IMR-90 (cell line): Measurements from ENCODE around the gene CDHR3.
"Not testable (repeated sequence)": the region's sequence is repeated elsewhere in the genome, so short reads cannot be mapped to it uniquely, and the experiment has no call there.

Experiments
- BHLHE40 ChIP-seq: fragments of 150-350 bp; IDR thresholded peaks from 2 replicates; pipeline ENCODE4 v1.6.1; 2016; ENCODE audit warnings: mild to moderate bottlenecking, low read depth, low read length
- CHD1 ChIP-seq: IDR thresholded peaks from 2 replicates; pipeline ENCODE4 v1.6.1; 2012; ENCODE audit warnings: low read depth, low read length, improper control_type of control experiment
- MXI1 ChIP-seq: IDR thresholded peaks from 2 replicates; pipeline ENCODE4 v1.6.1; 2012; ENCODE audit warnings: low read depth, mild to moderate bottlenecking, low read length, moderate library complexity, borderline replicate concordance
- TF ChIP-seq, protein P1 (sequence below): conservative IDR thresholded peaks from 2 replicates; pipeline ENCODE4 v1.5.1; 2012; ENCODE audit warnings: mild to moderate bottlenecking, low read depth, low read length, improper control_type of control experiment

DNA sequence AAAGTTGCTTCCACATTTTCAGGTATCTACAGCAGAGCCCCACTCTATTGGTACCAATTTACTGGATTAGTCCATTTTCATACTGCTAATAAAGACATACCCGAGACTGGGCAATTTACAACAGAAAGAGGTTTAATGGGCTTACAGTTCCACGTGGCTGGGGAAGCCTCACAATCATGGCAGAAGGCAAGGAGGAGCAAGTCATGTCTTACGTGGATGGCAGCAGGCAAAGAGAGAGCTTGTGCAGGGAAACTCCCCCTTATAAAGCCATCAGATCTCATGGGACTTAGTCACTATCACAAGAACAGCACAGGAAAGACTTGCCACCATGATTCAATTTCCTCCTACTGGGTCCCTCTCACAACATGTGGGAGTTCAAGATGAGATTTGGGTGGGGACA, 44.7 kb downstream of the CDHR3 start:
- not testable (repeated sequence) for TF ChIP-seq BHLHE40, CHD1, MXI1
- TF ChIP-seq, protein P1, sequence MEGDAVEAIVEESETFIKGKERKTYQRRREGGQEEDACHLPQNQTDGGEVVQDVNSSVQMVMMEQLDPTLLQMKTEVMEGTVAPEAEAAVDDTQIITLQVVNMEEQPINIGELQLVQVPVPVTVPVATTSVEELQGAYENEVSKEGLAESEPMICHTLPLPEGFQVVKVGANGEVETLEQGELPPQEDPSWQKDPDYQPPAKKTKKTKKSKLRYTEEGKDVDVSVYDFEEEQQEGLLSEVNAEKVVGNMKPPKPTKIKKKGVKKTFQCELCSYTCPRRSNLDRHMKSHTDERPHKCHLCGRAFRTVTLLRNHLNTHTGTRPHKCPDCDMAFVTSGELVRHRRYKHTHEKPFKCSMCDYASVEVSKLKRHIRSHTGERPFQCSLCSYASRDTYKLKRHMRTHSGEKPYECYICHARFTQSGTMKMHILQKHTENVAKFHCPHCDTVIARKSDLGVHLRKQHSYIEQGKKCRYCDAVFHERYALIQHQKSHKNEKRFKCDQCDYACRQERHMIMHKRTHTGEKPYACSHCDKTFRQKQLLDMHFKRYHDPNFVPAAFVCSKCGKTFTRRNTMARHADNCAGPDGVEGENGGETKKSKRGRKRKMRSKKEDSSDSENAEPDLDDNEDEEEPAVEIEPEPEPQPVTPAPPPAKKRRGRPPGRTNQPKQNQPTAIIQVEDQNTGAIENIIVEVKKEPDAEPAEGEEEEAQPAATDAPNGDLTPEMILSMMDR: not testable (repeated sequence)
